Measurements from ENCODE around the gene RBM20. TPM values are rescaled to one million over a fixed set of nuclear protein-coding genes. Genes with fewer than 3 reads are reported as not detected.
A peak's percentile ranks its signal among the peaks of the same experiment; 100 is the strongest.

The RBM20 gene
- total and polyA plus RNA-seq, 2 of the 13 experiments (the other 11 are each of a cell fraction or from before 2014, with no cell fraction given): 0.02 to 0.22 TPM

GRCh38 chr10:110859206-110859972 lies 215.3 kb downstream of the RBM20 start:
- no peak overlapping the region for H3K9ac ChIP-seq (ENCODE audit: insufficient read depth, low read depth, low read length)
- intact Hi-C loops (cut with micrococcal nuclease; ENCODE audit: unreplicated experiment): no loop called here
- H3K4me3 ChIP-seq (replicated peaks in 1 of 3; ENCODE audit: insufficient read depth in 1 of 3, low read depth in 2 of 3, low read length in 3 of 3): 0 out of 6 replicates have a peak overlapping the region, but pooled peaks of 1 of the 3 experiments have one; percentile 32
- BruUV-seq (replicated peaks): no TSS peak
- peaks cover 67% of the 10 kb centered on the region for H3K4me1 ChIP-seq (ENCODE audit: insufficient read depth, low read length)
- no peak overlapping the region for H3K27ac ChIP-seq (ENCODE audit: extremely low read length, insufficient read depth, low read length)
- H3K36me3 ChIP-seq (replicated peaks in 1 of 2; ENCODE audit: control insufficient read depth in 1 of 2, insufficient read depth in 2 of 2, low read length in 2 of 2): no peaks in the 10 kb centered on the region
- H3K27me3 ChIP-seq (ENCODE audit: control insufficient read depth in 1 of 2, insufficient read depth in 2 of 2, low read length in 2 of 2): no peaks in the 10 kb centered on the region
- H2AFZ ChIP-seq (ENCODE audit: low read length): peak overlapping the region; percentile 17
- ChIA-PET POLR2A (interaction anchor here (1.5 to 4.8 kb wide), 4 partner anchors 12 to 59 kb away, joined by 3 to 53 read pairs (median 28); partner anchors contain the start of genes BBIP1, PDCD4 and SHOC2), CTCF (ENCODE audit: low intra/inter-chr PET ratio, low total read pairs) (no interaction called here)
- ATAC-seq (peak; percentile 16), FAIRE-seq (no peak), DNase-seq (ENCODE audit: low spot score) (no peak)
- peak overlapping the region; percentile 71 for H3K4me2 ChIP-seq (ENCODE audit: low read depth, low read length)
- in situ Hi-C loops (cut with HindIII; ENCODE audit: extremely low pct_ligation_motif_present, low pct_unique_long_range_greater_than_20kb): no loop called here
- H3K79me2 ChIP-seq (ENCODE audit: insufficient read depth, low read length): no peaks in the 10 kb centered on the region
- WGBS (ENCODE audit: low lambda C conversion rate): 46% methylated on average over 5 of the region's 6 CpGs
- H4K20me1 ChIP-seq (ENCODE audit: insufficient read depth, low read length): no peaks in the 10 kb centered on the region
- H3K9me3 ChIP-seq (ENCODE audit: low read length): no peaks in the 10 kb centered on the region
- TF ChIP-seq, protein P1, sequence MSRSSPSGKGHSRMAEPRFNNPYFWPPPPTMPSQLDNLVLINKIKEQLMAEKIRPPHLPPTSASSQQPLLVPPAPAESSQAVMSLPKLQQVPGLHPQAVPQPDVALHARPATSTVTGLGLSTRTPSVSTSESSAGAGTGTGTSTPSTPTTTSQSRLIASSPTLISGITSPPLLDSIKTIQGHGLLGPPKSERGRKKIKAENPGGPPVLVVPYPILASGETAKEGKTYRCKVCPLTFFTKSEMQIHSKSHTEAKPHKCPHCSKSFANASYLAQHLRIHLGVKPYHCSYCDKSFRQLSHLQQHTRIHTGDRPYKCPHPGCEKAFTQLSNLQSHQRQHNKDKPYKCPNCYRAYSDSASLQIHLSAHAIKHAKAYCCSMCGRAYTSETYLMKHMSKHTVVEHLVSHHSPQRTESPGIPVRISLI (CRISPR knock-in tag; IDR thresholded peaks at IDR 0.05; ENCODE audit: borderline replicate concordance): 0 out of 2 replicates have a peak, but pooled peaks have one; percentile 3
- TF ChIP-seq ZMAT3 (CRISPR knock-in tag; conservative IDR thresholded peaks at IDR 0.05) (0 out of 2 replicates have a peak, but pooled peaks have one; percentile 8), ARNT (IDR thresholded peaks at IDR 0.05) (no peak), ZNF678 (CRISPR knock-in tag; IDR thresholded peaks at IDR 0.05) (no peak), THAP9 (CRISPR knock-in tag; IDR thresholded peaks at IDR 0.05; ENCODE audit: borderline replicate concordance) (0 out of 2 replicates have a peak, but pooled peaks have one; percentile 21), TRIM24 (CRISPR knock-in tag; IDR thresholded peaks at IDR 0.05) (no peak), TSC22D2 (CRISPR knock-in tag; IDR thresholded peaks at IDR 0.05; ENCODE audit: borderline replicate concordance) (no peak), WIZ (CRISPR knock-in tag; IDR thresholded peaks at IDR 0.05) (no peak)
- TF ChIP-seq, protein P2, sequence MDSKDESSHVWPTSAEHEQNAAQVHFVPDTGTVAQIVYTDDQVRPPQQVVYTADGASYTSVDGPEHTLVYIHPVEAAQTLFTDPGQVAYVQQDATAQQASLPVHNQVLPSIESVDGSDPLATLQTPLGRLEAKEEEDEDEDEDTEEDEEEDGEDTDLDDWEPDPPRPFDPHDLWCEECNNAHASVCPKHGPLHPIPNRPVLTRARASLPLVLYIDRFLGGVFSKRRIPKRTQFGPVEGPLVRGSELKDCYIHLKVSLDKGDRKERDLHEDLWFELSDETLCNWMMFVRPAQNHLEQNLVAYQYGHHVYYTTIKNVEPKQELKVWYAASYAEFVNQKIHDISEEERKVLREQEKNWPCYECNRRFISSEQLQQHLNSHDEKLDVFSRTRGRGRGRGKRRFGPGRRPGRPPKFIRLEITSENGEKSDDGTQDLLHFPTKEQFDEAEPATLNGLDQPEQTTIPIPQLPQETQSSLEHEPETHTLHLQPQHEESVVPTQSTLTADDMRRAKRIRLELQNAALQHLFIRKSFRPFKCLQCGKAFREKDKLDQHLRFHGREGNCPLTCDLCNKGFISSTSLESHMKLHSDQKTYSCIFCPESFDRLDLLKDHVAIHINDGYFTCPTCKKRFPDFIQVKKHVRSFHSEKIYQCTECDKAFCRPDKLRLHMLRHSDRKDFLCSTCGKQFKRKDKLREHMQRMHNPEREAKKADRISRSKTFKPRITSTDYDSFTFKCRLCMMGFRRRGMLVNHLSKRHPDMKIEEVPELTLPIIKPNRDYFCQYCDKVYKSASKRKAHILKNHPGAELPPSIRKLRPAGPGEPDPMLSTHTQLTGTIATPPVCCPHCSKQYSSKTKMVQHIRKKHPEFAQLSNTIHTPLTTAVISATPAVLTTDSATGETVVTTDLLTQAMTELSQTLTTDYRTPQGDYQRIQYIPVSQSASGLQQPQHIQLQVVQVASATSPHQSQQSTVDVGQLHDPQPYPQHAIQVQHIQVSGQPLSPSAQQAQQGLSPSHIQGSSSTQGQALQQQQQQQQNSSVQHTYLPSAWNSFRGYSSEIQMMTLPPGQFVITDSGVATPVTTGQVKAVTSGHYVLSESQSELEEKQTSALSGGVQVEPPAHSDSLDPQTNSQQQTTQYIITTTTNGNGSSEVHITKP (CRISPR knock-in tag; IDR thresholded peaks at IDR 0.05; ENCODE audit: low read depth): no peak
- TF ChIP-seq, protein P3, sequence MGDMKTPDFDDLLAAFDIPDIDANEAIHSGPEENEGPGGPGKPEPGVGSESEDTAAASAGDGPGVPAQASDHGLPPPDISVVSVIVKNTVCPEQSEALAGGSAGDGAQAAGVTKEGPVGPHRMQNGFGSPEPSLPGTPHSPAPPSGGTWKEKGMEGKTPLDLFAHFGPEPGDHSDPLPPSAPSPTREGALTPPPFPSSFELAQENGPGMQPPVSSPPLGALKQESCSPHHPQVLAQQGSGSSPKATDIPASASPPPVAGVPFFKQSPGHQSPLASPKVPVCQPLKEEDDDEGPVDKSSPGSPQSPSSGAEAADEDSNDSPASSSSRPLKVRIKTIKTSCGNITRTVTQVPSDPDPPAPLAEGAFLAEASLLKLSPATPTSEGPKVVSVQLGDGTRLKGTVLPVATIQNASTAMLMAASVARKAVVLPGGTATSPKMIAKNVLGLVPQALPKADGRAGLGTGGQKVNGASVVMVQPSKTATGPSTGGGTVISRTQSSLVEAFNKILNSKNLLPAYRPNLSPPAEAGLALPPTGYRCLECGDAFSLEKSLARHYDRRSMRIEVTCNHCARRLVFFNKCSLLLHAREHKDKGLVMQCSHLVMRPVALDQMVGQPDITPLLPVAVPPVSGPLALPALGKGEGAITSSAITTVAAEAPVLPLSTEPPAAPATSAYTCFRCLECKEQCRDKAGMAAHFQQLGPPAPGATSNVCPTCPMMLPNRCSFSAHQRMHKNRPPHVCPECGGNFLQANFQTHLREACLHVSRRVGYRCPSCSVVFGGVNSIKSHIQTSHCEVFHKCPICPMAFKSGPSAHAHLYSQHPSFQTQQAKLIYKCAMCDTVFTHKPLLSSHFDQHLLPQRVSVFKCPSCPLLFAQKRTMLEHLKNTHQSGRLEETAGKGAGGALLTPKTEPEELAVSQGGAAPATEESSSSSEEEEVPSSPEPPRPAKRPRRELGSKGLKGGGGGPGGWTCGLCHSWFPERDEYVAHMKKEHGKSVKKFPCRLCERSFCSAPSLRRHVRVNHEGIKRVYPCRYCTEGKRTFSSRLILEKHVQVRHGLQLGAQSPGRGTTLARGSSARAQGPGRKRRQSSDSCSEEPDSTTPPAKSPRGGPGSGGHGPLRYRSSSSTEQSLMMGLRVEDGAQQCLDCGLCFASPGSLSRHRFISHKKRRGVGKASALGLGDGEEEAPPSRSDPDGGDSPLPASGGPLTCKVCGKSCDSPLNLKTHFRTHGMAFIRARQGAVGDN (CRISPR knock-in tag; IDR thresholded peaks at IDR 0.05): peak; percentile 33
